HG03432 (cell line): ENCODE data around the gene DCLRE1B.

Experiments
- ATAC-seq: cut with Tn5 transposase; IDR thresholded peaks from one replicate; pipeline ENCODE4 v1.9.1; 2021; ENCODE audit warnings: mild to moderate bottlenecking, moderate library complexity; ENCODE audit not compliant: unreplicated experiment

Gene DCLRE1B

DNA sequence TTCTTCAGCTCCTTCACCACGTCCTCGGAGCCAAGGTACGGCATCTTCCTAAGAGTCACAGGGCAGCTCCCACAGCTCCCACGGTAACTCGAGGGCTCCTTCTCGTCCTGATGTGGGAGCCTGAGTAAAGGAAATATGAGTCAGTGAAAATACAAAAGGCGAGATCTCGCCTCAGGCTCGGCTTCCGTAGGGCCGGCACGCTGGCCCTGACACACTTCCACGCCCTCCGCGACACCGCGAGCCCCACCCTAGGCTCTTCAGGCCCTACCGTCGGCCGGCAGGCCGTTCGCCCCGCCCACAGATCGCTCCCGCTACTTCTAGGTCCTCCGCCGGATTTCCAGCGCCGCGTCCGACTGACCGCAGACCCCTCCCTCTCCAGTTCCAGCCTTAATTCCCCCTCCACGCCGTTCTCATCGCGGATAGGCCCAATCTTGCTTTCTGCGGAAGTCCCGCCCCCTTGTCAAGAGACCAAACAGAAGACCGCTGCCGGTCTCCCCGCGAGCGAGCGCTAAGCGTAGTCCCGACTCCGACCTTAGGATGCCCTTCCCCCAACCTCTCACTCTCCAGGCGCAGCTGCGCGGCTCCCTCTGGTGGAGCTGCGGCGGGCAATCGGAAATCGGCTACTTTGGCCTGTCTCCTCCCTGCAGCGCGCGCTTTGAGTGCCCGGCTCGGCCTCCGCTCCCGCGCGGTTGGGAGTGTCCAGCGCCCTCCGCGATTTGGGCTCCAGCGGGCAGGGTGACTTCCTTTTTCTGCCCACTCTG is at the start of gene DCLRE1B, which contains the start of gene AP4B1:
TSS of gene DCLRE1B (plus strand) at position 653 of the 761 bp plus-strand sequence. CDS start 261 bp downstream, outside the sequence.
TSS of gene AP4B1 (minus strand) at position 126 of the 761 bp plus-strand sequence. CDS start at position 44, 82 bp downstream.
- peak; percentile 92 for ATAC-seq

DNA sequence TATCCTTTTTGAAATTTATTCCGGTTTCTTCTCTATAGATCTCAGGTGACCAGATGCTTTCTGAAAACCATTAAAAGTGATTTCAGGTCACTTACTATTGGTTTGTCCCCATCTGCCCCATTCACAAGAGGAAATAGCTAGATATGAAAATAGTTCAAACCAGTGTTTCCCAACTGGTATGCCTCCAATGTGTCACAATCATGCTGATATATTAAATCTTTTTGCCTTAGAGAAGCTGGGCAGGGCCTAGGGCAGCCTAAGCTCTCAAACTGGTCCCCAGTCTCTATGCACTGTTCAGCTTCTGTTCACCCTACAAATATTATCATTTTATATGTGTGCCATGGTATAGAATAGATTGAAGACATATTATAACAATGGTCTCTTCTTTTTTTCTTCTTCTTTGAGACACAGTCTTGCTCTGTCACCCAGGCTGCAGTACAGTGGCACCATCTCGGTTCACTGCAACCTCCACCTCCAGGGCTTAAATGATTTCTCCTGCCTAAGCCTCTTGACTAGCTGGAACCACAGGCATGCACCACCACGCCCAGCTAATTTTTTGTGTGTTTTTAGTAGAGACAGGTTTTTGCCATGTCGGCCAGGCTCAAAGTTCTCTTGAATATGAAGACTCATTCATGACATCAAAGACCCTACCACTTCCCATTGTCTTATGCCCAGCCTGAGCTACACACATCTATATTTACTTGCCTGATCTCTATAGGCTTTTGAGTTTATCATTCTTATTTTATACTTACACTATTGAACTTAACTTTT is 49.3 kb upstream of the DCLRE1B start:
- ATAC-seq, result no peak

DNA sequence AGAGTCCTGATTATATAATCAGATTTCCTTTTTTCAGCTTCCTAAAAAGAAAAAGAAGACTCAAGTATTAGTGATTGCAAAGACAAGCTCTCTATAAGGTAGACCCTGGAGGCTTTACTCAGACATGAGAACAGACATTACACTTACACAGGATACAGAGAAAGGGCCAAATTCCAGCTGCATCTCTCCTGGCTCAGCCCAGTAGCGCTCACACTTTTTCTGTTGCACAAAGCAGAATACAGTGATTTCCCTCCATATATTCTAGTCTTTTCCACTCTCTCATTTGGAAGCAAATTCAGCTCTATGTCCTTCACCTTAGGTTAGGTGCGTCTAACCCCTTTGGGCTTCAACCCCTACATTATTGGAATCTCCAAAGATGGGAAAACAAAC is 48.7 kb upstream of the DCLRE1B start:
- ATAC-seq, result no peak

- no peak for ATAC-seq
Measured at GRCh38 chr1:113857776-113858175, 47.4 kb upstream of the DCLRE1B start.

GRCh38 chr1:113858418-113858817 is 46.7 kb upstream of the DCLRE1B start:
- peak; percentile 41 for ATAC-seq

GRCh38 chr1:113858982-113859381 is 46.1 kb upstream of the DCLRE1B start:
- no peak for ATAC-seq

- peak; percentile 89 for ATAC-seq
Measured at GRCh38 chr1:113859478-113860175, 45.5 kb upstream of the DCLRE1B start.

DNA sequence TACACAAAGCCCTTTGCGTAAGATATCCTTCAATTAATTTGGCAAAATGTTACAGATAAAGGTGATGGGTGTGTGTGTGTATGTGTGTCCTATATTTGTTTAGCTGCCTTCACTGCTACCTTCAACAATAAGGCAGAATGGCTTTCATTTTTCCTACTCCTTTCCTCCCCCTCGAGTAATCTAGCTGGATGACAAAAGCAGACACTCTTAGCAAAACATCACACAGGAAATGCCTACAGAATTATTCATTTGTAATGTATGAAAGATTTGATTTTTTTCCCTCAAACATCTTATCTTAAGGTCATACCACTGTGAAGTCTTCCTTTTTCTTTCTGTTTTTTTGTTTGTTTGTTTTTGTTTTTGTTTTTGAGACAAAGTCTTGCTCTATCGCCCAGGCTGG is 44.2 kb upstream of the DCLRE1B start:
- ATAC-seq, result no peak

DNA sequence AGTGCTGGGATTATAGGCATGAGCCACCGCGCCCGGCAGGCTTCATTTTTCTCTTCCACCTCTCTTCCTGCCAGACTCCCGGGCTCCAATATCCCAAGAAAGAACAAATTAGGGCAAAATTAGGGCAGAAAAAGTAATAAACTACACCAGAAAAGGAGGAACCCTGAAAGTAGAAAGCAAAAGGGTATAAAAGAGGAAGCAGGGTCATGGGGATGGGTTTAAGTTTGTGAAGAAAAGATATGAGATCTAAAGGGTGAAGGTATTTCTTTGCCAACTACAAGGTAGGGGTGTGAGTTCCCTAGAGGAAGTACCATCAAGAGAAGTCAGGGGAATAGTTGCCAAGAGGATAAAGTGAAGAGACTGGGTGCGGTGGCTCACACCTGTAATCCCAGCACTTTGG is 43.5 kb upstream of the DCLRE1B start:
- ATAC-seq, result no peak

- no peak for ATAC-seq
Measured at GRCh38 chr1:113868387-113869083, 36.6 kb upstream of the DCLRE1B start.

DNA sequence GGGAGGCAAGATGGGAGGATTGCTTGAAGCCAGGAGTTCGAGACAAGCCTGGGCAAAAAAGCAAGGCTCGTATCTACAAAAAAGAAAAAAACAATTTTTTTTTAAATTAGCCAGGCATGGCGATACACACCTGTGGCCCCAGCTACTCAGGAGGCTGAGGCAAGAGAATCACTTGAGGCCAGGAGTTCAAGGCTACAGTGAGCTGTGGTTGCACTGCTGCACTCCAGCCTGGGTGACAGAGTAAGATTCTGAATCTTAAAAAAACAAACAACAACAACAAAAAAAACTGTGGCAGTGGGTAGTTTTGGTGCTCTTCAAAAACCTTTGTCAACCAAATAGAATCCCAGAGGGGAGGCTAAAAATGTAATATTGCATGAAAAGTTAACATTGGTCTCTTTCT is 34.3 kb upstream of the DCLRE1B start:
- ATAC-seq, result no peak

- ATAC-seq, result peak; percentile 88
Measured at GRCh38 chr1:113871597-113872113, 33.5 kb upstream of the DCLRE1B start, which contains the start of gene PTPN22. Gene PTPN22 (minus strand): TSS chr1:113871712.

DNA sequence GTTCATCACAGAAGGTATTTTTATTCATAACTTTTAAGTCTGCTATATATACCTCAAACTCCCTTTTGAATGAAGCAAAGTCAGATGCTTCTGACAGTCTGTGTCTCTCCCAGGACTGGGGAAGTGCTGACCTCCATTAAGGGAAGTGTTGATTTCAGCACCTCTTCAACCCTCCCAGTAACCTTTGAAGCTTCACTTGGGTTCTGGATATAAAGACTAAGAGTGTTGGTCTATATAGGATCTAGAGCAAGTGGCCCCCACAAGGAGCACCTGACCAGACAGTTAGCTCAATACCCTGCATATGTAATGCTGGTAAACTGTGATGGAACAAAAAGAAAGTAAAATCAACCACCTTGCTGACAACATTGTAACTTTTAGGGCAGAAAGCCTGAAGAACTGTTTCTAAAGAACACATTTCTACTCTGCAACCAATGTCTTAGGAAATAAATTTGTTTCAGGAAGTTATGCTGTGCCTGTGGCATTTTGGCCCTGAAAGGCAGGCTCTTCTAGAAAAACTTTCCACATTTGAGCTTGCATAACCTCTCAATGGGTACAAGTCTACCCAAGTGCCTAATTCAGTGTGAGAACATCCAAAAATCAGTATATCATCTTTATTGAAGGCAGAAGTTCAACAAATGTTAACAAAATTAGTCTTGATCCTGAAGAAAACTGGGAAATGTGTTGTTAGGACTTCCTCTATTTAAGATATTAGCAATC is 32.7 kb upstream of the DCLRE1B start:
- peak; percentile 9 for ATAC-seq

GRCh38 chr1:113874012-113874879 is 30.9 kb upstream of the DCLRE1B start:
- peak; percentile 32 for ATAC-seq

- ATAC-seq, result peak; percentile 32
Measured at GRCh38 chr1:113875714-113876113, 29.4 kb upstream of the DCLRE1B start.

GRCh38 chr1:113876176-113876575 is 28.9 kb upstream of the DCLRE1B start:
- ATAC-seq, result no peak

DNA sequence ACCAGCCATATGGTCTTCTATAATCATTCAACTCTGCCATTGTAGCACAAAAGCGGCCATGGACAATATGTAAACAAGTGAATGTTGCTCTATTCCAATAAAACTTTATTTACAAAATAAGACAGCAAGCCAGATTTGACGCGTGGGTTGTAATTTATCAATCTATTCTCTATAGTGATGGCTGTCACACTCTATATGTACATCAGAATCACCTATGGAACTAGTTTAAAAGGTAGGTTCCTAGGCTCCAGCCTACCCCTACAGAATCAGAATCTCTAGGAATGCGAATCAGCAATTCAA is 25.4 kb upstream of the DCLRE1B start:
- no peak for ATAC-seq

- no peak for ATAC-seq
Measured at GRCh38 chr1:113881661-113882060, 23.5 kb upstream of the DCLRE1B start.
